CD4-positive, alpha-beta T cell treated with Interleukin-4 for 1 hour (primary cell): ENCODE data around the gene KRTAP4-2.
"Not testable (repeated sequence)": the region's sequence is repeated elsewhere in the genome, so short reads cannot be mapped to it uniquely, and the experiment has no call there.

Experiments used
- DNase-seq, 2 donors: peaks; one replicate each; pipeline ENCODE4 v3.0.0-alpha.2; 2020 to 2022

Gene KRTAP4-2

DNA sequence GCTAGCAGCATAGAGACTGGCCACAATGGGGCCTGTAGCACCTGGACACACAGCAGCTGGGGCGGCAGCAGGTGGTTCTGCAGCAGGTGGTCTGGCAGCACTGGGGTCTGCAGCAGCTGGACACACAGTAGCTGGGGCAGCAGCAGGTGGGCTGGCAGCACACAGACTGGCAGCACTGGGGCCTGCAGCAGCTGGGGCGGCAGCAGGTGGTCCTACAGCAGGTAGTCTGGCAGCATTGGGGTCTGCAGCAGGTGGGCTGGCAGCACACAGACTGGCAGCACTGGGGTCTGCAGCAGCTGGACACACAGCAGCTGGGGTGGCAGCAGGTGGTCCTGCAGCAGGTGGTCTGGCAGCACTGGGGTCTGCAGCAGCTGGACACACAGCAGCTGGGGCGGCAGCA, 17.8 kb downstream of the KRTAP4-2 start:
- not testable (repeated sequence) for DNase-seq

DNA sequence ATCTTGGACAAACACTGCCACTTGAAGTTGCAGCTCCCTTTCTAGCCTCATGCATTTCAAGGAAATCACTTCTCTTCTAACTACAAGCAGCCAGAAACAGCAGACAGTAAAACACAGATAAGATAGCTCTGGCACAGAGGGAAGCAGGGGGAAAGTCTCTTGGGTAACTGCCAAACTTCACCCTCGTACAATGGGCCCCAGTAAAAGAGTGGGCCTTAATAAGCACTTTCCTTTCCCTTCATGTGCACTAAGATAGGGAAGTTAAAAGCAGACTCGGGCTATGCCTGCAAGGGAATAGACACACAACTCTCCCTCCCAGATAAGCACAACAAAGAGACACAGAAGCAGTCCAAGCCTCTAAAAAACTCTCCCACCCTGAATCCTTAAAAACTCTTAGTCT, 24.2 kb downstream of the KRTAP4-2 start:
- no peak for DNase-seq

DNA sequence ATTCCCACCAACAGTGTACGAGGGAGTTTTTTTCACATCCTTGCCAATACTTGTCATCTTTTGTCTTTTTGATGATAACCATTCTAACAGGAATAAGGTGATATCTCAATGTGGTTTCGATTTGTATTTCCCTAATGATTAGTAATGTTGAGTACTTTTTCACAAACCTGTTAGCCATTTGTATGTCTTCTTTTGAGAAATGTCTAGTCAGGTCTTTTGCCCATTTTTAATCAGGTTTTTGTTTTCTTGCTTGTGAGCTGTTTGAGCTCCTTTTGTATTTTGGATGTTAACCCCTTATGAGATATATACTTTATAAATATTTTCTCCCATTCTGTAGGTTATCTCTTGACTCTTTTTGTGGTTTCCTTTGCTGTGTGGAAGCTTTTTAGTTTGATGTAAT, 26.5 kb downstream of the KRTAP4-2 start:
- DNase-seq: no peak

DNA sequence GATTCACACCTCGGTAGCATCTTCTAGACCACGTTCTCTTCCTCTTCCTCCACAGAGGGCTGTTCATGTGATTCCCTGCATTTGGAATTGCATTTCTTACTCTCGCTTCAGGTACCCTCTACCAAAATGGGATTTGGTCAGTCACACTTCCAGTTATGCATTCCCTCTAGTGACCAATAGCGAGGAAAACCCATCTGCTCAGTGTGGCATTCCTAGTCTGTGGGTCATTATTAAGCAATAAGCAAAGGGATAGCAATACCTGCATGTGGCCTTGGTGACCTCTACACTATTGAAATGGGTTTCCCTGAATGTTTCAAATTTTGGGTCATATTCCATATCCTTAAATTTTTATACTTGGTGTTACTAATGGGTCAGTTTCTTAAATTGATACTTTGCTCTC, 28.0 kb downstream of the KRTAP4-2 start:
- DNase-seq: no peak

DNA sequence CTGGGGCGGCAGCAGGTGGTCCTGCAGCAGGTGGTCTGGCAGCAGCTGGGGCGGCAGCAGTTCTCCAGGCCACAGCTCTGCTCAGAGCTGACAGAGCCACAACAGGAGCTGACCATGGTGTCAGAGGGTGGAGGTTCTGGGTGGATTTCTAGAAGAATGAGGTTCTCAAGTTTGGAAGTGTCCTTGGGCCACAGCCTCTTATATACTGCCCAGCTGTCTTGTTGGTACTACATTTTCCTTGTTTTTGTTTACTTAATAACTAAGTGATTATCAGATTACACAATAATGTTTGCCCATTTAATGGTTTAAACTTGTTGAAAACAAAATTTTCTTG, 28.4 kb downstream of the KRTAP4-2 start, which contains the start of gene KRTAP4-5:
Gene KRTAP4-5 (minus strand): TSS at position 174 of the 334 bp plus-strand sequence. CDS start 58 bp downstream, at position 116.
- no peak for DNase-seq

DNA sequence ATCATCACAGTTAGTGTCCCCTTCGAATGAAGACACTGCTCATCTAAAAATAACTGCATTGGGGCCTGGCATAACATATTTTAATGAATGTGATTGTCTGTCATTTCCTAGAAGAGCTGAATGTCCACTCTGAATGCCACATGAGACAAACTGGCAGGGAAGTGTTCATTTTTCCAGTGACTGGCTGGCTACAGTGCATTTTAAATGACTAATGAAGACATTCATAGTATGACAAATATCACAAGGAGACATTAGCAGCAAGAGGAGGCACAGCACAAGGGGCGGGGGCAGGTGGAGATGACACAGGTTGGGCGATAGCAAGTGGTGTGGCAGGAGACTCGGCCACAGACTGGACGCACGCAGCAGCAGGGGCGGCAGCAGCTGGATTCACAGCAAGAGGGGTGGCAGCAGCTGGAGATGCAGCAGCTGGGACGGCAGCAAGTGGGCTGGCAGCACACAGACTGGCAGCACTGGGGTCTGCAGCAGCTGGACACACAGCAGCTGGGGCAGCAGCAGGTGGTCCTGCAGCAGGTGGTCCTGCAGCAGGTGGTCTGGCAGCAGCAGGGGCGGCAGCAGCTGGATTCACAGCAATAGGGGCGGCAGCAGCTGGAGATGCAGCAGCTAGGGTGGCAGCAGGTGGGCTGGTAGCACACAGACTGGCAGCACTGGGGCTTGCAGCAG, 28.9 kb downstream of the KRTAP4-2 start:
- DNase-seq: not testable (repeated sequence)

DNA sequence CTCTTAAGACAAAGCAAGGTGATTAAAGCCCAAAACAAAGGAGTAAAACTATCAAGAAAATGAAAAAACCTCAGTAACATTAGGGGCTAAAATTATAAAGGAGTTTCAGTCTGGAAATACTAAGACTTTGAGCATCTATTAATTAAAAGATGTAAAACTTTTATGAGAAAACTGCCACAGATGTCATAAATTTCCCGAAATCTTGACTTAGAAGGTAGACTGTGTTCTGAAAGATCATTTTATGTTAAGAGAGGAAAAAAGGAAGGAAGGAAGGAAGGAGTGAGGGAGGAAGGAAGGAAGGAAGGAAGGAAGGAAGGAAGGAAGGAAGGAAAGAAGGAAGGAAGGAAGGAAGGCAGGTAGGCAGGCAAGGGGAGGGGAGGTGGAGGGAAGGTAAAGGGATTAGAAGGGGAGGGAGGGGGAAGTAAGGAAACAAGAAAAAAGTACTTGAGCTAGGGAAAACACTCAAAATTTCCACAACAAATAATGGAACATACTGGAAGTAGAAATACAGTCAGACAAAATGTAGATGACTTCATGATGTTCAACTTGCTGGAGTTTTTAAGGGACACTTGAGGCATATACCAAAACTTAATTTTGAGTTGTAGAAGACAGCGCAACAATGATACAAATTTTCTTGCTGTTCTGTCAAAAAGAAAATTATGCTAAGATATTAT, 30.4 kb downstream of the KRTAP4-2 start:
- DNase-seq: no peak

DNA sequence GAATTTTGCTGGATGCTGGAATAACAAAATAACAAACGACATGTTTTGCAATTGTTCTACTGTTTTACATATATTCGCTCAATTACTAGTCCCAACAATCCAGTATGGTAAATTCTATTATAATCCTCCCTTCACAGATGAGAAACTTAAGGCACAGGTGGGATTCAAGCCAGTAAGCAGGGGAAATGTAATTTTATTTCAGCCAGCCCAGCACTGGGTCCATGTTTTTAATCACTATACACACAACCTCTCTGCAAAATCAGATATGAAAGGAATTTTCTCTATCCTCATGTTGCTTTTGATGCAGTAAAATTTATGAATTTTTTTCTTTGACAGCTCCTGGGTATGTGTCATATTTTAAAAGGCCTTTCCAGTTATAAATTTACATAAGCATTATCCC, 32.8 kb downstream of the KRTAP4-2 start:
- DNase-seq: no peak

DNA sequence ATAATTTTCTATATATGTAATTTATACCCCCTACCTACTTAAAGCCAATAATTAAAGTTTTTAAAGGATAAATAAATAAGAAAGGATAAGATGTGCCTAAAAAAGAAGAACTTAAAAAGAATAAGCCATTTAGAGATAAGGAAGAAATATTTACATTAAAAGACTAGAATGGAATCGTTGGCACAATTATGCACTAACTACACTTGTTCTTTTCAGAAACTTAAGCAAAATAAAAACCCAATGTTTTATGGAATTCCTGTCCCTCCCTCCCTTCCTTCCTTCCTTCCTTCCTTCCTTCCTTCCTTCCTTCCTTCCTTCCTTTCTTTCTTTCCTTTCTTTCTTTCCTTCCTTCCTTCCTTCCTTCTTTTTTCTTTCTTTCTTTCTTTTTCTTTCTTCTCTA, 33.2 kb downstream of the KRTAP4-2 start:
- no peak for DNase-seq

DNA sequence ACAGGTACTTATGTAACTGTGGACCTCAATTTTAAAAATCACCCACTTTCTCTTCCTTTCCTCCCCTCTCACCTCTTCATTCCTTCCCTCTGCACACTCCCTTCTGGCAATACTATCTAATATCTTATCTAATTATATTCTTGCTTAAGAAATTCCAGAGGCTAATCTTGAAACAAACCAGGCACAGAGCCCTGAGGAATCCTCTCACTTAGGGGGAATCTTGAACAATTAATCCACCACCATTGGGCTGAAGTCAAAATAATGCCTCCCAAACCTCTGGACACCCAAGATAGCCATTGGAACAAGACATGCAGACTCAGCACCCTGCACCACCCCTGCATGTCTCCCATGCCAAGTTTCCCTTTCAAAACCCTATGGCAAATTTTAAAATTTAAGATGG, 36.7 kb downstream of the KRTAP4-2 start:
- DNase-seq: no peak

DNA sequence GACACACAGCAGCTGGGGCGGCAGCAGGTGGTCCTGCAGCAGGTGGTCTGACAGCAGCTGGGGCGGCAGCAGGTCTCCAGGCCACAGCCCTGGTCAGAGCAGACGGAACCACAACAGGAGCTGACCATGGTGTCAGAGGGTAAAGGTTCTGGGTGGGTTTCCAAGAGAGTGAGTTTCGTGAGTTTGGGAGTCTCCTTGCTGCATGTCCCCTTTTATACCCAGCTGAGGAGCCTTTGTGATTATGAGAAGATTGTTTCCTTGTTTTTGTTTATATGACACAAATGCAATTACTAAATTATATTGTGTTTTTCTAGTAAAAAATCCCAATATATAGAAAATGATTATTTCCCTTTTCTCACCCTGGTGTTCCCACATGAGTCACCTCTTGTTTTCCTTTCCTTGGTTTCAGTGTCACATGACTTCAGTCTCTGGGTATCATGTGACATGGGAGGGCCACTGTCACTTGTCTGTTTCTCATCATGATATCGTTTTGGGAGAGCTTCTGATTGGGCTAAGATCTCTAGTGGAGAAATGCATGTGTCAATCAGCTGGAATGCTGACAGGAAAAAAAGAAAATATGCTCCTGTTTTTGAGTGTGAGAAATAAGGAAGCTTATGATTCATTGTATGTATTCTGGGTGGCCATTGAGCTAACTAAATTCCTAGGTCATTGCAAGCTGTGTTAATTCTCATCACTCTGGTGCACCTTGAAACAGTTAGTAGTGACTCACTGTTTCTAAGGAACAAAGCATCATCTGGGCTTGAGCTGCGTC, 37.5 kb downstream of the KRTAP4-2 start, which contains the start of gene KRTAP4-6:
Gene KRTAP4-6 (minus strand): TSS at position 185 of the 772 bp plus-strand sequence. CDS start 57 bp downstream, at position 128.
- no peak for DNase-seq

DNA sequence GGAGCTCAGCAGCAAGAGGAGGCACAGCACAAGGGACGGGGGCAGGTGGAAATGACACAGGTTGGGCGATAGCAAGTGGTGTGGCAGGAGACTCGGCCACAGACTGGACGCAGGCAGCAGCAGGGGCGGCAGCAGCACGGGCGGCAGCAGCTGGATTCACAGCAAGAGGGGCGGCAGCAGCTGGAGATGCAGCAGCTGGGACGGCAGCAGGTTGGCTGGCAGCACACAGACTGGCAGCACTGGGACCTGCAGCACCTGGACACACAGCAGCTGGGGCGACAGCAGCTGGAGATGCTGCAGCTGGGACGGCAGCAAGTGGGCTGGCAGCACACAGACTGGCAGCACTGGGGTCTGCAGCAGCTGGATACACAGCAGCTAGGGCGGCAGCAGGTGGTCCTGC, 38.2 kb downstream of the KRTAP4-2 start:
- not testable (repeated sequence) for DNase-seq

DNA sequence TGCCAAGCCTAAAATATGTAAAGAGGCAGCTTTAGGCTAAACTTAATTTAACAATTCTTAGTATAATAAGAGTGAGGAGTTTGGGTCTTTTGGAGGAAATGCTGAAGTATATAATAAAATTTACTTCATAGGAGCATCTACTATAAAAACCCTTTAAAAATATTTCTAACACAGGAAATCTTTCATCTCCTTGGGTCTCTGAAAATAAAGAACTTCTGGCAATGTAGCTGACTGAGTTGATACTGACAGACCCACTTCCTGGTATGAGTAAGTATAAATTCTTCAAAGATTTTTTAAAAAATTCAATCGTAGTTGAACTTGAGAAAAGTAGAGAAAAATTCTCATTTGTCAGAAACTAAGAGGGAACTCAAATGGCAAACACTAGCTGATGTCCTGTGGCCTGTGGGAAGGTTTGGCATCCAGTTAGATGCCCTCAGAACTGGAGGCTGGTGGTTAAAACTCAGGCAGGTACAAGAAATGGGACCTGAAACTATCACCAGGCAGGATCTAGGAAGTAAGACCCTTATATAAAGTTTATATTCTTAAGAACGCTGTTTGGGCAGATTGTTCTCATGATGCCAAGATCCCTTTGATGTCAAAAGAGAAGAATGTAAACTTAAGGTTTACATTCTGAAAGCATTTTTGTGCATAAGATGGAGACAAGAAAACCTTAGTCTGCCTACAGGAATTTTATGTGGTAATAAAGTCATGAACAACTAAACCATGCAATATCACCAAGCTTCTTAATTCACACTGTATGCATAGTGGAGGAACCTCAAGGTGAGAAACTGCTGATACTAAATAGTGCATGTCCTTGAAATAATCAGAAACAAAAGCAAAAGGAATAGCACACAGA, 43.9 kb downstream of the KRTAP4-2 start:
- no peak for DNase-seq

DNA sequence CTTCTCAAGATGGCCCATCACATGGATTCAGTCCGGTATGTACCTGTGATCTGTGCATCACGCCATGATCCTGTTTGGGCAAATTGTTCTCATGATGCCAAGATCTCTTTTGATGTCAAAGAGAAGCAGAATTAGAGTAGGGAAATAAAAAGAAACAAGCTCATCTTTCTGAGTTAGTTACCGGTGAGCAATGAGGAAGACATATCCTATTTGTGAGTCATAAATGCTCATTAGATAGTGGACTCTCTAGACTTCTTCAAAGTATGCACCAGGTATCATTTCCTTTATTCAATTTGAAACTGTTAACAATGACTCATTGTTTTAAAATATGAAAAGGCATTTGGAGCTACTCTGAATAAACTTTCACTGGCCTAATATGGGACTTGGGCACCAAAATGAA, 46.0 kb downstream of the KRTAP4-2 start:
- no peak for DNase-seq
